K562 treated with DMSO at 1 percent for 24 hours (cell line): ENCODE measurements around the gene NRXN2. TPM values are rescaled to one million over a fixed set of nuclear protein-coding genes. Genes with fewer than 3 reads are reported as not detected.

ENCODE experiments used
- total RNA-seq: library from RNA; unstranded; fragments of 300-600 nt; gene quantifications from 2 replicates; pipeline ENCODE4 v1.2.3, GENCODE V29; 2022; ENCODE audit warnings: low read depth; ENCODE audit not compliant: insufficient read depth

The NRXN2 gene
- 0.12 TPM in 1 of 2 replicates, not detected in the other for total RNA-seq

GRCh38 chr11:64723117-64723906 lies at the start of gene NRXN2:
TSS of gene NRXN2 (minus strand) at chr11:64723197. CDS start at chr11:64713699, 9,498 bp downstream.

GRCh38 chr11:64759722-64760719 lies 37.0 kb upstream of the NRXN2 start, which contains the start of gene PYGM:
TSS of gene PYGM (minus strand) at chr11:64759974. CDS start at chr11:64759898, 76 bp downstream.

GRCh38 chr11:64743591-64744543 lies 20.9 kb upstream of the NRXN2 start, which contains the start of gene RASGRP2:
TSS of gene RASGRP2 (minus strand) at chr11:64744142. CDS start at chr11:64742866, 1,276 bp downstream.

GRCh38 chr11:64590763-64591221 lies 132.2 kb downstream of the NRXN2 start, which contains the start of gene SLC22A12:
TSS of gene SLC22A12 (plus strand) at chr11:64591220. CDS start at chr11:64591557, 337 bp downstream.

Other genes with a start within 250 kb of the NRXN2 start
- 0.24 TPM in 1 of 2 replicates, not detected in the other for gene SLC22A11, start 167.3 kb downstream of the NRXN2 start, total RNA-seq
- gene SLC22A12, start 132.0 kb downstream of the NRXN2 start, total RNA-seq: not detected in 2 replicates
- 4.1 and 9.6 TPM in 2 replicates for gene RASGRP2, start 20.9 kb upstream of the NRXN2 start, total RNA-seq
- 3.0 and 3.3 TPM in 2 replicates for gene PYGM, start 36.8 kb upstream of the NRXN2 start, total RNA-seq
- gene SF1, start 55.3 kb upstream of the NRXN2 start, total RNA-seq: 112 and 115 TPM in 2 replicates
- 14.9 and 18.6 TPM in 2 replicates for gene MAP4K2, start 80.0 kb upstream of the NRXN2 start, total RNA-seq
- 49.6 and 56.7 TPM in 2 replicates for gene MEN1, start 87.4 kb upstream of the NRXN2 start, total RNA-seq
- gene CDC42BPG, start 121.5 kb upstream of the NRXN2 start, total RNA-seq: 8.8 and 8.9 TPM in 2 replicates
- gene EHD1, start 155.4 kb upstream of the NRXN2 start, total RNA-seq: 69.7 and 74.6 TPM in 2 replicates
- gene ATG2A, start 194.0 kb upstream of the NRXN2 start, total RNA-seq: 70.0 and 70.9 TPM in 2 replicates
- gene PPP2R5B, start 201.5 kb upstream of the NRXN2 start, total RNA-seq: 15.6 and 16.7 TPM in 2 replicates
- not detected in 2 replicates for gene GPHA2, start 212.7 kb upstream of the NRXN2 start, total RNA-seq
- 0.31 TPM in 1 of 2 replicates, not detected in the other for gene MAJIN, start 248.9 kb upstream of the NRXN2 start, total RNA-seq